GF-D8 (cell line): ENCODE data around the gene TUBGCP2.

ENCODE experiments used
- DNase-seq: peaks from one replicate; lab custom pipeline; 2025; lab: John Stamatoyannopoulos, UW

TUBGCP2 gene

GRCh38 chr10:133308421-133309099, at the start of gene TUBGCP2, which contains the start of gene ZNF511:
Gene TUBGCP2, minus strand, starts transcription at chr10:133308872. Its CDS starts 5,931 bp downstream, at chr10:133302941.
Gene ZNF511, plus strand, starts transcription at chr10:133308914. Its CDS starts 30 bp downstream, at chr10:133308944.
- DNase-seq = peak; percentile 59

- DNase-seq = peak; percentile 47
Observed at GRCh38 chr10:133357285-133358161, 48.9 kb upstream of the TUBGCP2 start, which contains the start of gene FUOM. Gene FUOM, minus strand, starts transcription at chr10:133358019. Its CDS starts 12 bp downstream, at chr10:133358007.

- no peak for DNase-seq
Observed at GRCh38 chr10:133356549-133357284, 48.0 kb upstream of the TUBGCP2 start.

GRCh38 chr10:133355991-133356390, 47.3 kb upstream of the TUBGCP2 start:
- no peak for DNase-seq

- DNase-seq = no peak
Observed at GRCh38 chr10:133355266-133355665, 46.6 kb upstream of the TUBGCP2 start.

- no peak for DNase-seq
Observed at GRCh38 chr10:133354672-133355240, 46.1 kb upstream of the TUBGCP2 start.

- no peak for DNase-seq
Observed at GRCh38 chr10:133353988-133354605, 45.4 kb upstream of the TUBGCP2 start.

GRCh38 chr10:133353202-133353959, 44.7 kb upstream of the TUBGCP2 start:
- no peak for DNase-seq

GRCh38 chr10:133351408-133352318, 43.0 kb upstream of the TUBGCP2 start:
- DNase-seq = no peak

GRCh38 chr10:133350950-133351329, 42.3 kb upstream of the TUBGCP2 start:
- DNase-seq = no peak

- DNase-seq = no peak
Observed at GRCh38 chr10:133350283-133350949, 41.7 kb upstream of the TUBGCP2 start.

- no peak for DNase-seq
Observed at GRCh38 chr10:133349577-133350011, 40.9 kb upstream of the TUBGCP2 start.

GRCh38 chr10:133349160-133349568, 40.5 kb upstream of the TUBGCP2 start:
- no peak for DNase-seq

GRCh38 chr10:133347710-133348517, 39.2 kb upstream of the TUBGCP2 start:
- DNase-seq = no peak

- DNase-seq = no peak
Observed at GRCh38 chr10:133346413-133346812, 37.7 kb upstream of the TUBGCP2 start.

- DNase-seq = no peak
Observed at GRCh38 chr10:133344236-133344635, 35.6 kb upstream of the TUBGCP2 start.

- no peak for DNase-seq
Observed at GRCh38 chr10:133343558-133343957, 34.9 kb upstream of the TUBGCP2 start.

- no peak for DNase-seq
Observed at GRCh38 chr10:133342942-133343341, 34.3 kb upstream of the TUBGCP2 start.
